ENCODE results near the gene ALDH3B2.

ALDH3B2 gene

GRCh38 chr11:67632175-67632981 lies 42.0 kb downstream of the ALDH3B2 start:
- TF ChIP-seq CTCF (conservative IDR thresholded peaks at IDR 0.05; ENCODE audit: low read length): no peak
- DNase-seq (ENCODE audit: low read depth): no peak

GRCh38 chr11:67631853-67632174 lies 42.6 kb downstream of the ALDH3B2 start:
- H3K4me3 ChIP-seq (ENCODE audit: low read length): no peak overlapping the region
- TF ChIP-seq CTCF (conservative IDR thresholded peaks at IDR 0.05; ENCODE audit: low read length): no peak
- DNase-seq (ENCODE audit: low read depth): no peak

More at GRCh38 chr11:67632175-67632981, 42.0 kb downstream of the ALDH3B2 start:
- H3K4me3 ChIP-seq (ENCODE audit: low read length): no peak overlapping the region

DNA sequence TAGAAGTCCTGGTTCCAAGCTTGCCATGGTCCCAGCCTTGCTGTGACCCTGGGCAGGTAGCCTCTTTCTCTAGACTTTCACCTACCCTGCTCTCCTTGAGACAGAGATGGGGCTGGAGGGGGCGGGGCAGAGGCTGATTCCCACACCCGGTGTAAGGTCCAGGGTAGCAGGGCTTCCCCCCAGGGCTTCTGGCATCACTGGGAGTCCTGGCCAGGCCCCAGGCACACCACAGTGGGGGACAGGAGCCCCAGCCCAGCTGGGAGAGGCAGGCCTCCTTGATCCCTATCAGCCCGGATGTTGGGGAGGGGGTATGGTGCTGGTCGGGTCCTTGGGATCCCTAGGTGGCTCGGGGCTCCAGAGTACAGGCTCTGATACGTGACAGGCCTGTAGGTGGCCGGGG lies 43.0 kb downstream of the ALDH3B2 start:
- no peak for DNase-seq (ENCODE audit: low read depth)
- H3K4me3 ChIP-seq (ENCODE audit: low read length): no peak overlapping the region
- no peak for TF ChIP-seq CTCF (conservative IDR thresholded peaks at IDR 0.05; ENCODE audit: low read length)

DNA sequence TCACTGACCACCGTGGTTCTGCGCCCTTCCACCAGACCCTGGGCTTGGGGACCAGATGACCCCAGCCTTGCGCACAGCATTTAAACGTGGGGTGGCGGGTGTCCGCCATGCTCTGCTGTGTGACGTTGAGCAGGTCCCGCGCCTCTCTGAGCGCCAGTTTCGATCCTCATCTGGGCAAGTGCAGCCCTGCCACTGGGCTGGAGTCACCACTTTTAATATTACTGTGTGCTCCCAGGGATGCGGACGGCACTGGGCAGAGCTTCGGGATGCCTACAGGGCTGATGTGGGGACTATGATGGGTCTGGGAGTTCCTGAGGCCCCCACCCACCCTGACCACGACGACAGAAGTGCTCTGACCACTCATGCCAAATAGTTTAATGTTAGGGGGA lies 43.5 kb downstream of the ALDH3B2 start:
- no peak for DNase-seq (ENCODE audit: low read depth)
- no peak for TF ChIP-seq CTCF (conservative IDR thresholded peaks at IDR 0.05; ENCODE audit: low read length)

GRCh38 chr11:67630228-67630942 lies 44.0 kb downstream of the ALDH3B2 start:
- peak overlapping the region; percentile 77 for H3K4me3 ChIP-seq (ENCODE audit: low read length)
- DNase-seq (ENCODE audit: low read depth): peak; percentile 97
- TF ChIP-seq CTCF (conservative IDR thresholded peaks at IDR 0.05; ENCODE audit: low read length): peak; percentile 64

More for the DNA sequence above, 43.5 kb downstream of the ALDH3B2 start:
- H3K4me3 ChIP-seq (ENCODE audit: low read length): peak overlapping the region; percentile 77

- DNase-seq (ENCODE audit: low read depth): peak; percentile 72
- peak; percentile 70; the same call in 1 of the 2 replicates for TF ChIP-seq CTCF (conservative IDR thresholded peaks at IDR 0.05; ENCODE audit: low read length)
Measured at GRCh38 chr11:67629386-67630227, 44.8 kb downstream of the ALDH3B2 start, which contains the start of gene NUDT8. NUDT8 (minus strand) TSS chr11:67629937; CDS start chr11:67629911, 26 bp downstream.

More at GRCh38 chr11:67629386-67630227, 44.8 kb downstream of the ALDH3B2 start, which contains the start of gene NUDT8:
- peak within 1 kb of the TSS; percentile 77 for H3K4me3 ChIP-seq (ENCODE audit: low read length)
